Measurements from ENCODE around the gene OTULIN. TPM values are rescaled to one million over a fixed set of nuclear protein-coding genes. Genes with fewer than 3 reads are reported as not detected.

OTULIN gene
- total RNA-seq, 1 donor from 2014 or later: 75.6 TPM

GRCh38 chr5:14667290-14667689, 2.8 kb downstream of the OTULIN start:
- intact Hi-C loops (cut with micrococcal nuclease): loop anchor here (5.0 kb wide), 1 partner anchor 405 kb away; no protein-coding TSS in a partner anchor

- intact Hi-C loops (cut with micrococcal nuclease): loop anchor here (5.0 kb wide), 1 partner anchor 405 kb away; no protein-coding TSS in a partner anchor
Measured at GRCh38 chr5:14667770-14668169, 3.3 kb downstream of the OTULIN start.

GRCh38 chr5:14668181-14668591, 3.7 kb downstream of the OTULIN start:
- intact Hi-C loops (cut with micrococcal nuclease): loop anchor here (5.0 kb wide), 1 partner anchor 406 kb away; no protein-coding TSS in a partner anchor

GRCh38 chr5:14669415-14669814, 4.9 kb downstream of the OTULIN start:
- intact Hi-C loops (cut with micrococcal nuclease): loop anchor here (5.0 kb wide), 1 partner anchor 407 kb away; no protein-coding TSS in a partner anchor

GRCh38 chr5:14669975-14670374, 5.5 kb downstream of the OTULIN start:
- intact Hi-C loops (cut with micrococcal nuclease): loop anchor here (1.0 to 10.0 kb wide), 3 partner anchors 139 to 1955 kb away; no protein-coding TSS in a partner anchor

- intact Hi-C loops (cut with micrococcal nuclease): loop anchor here (1.0 to 10.0 kb wide), 3 partner anchors 8 to 1953 kb away; no protein-coding TSS in a partner anchor
Measured at GRCh38 chr5:14671414-14671813, 6.9 kb downstream of the OTULIN start.

GRCh38 chr5:14672082-14672481, 7.6 kb downstream of the OTULIN start:
- intact Hi-C loops (cut with micrococcal nuclease): loop anchor here (10.0 kb wide), 1 partner anchor 1953 kb away; no protein-coding TSS in a partner anchor

GRCh38 chr5:14672484-14673394, 8.2 kb downstream of the OTULIN start:
- intact Hi-C loops (cut with micrococcal nuclease): loop anchor here (10.0 kb wide), 1 partner anchor 1952 kb away; no protein-coding TSS in a partner anchor

- intact Hi-C loops (cut with micrococcal nuclease): loop anchor here (10.0 kb wide), 1 partner anchor 1951 kb away; no protein-coding TSS in a partner anchor
Measured at GRCh38 chr5:14673443-14673842, 8.9 kb downstream of the OTULIN start.

- intact Hi-C loops (cut with micrococcal nuclease): loop anchor here (10.0 kb wide), 1 partner anchor 1950 kb away; no protein-coding TSS in a partner anchor
Measured at GRCh38 chr5:14674983-14675854, 10.7 kb downstream of the OTULIN start.

GRCh38 chr5:14675865-14676300, 11.4 kb downstream of the OTULIN start:
- intact Hi-C loops (cut with micrococcal nuclease): loop anchor here (1.0 to 10.0 kb wide), 2 partner anchors 9 to 1949 kb away; no protein-coding TSS in a partner anchor

GRCh38 chr5:14676320-14676719, 11.8 kb downstream of the OTULIN start:
- intact Hi-C loops (cut with micrococcal nuclease): loop anchor here (1.0 to 10.0 kb wide), 2 partner anchors 9 to 1948 kb away; no protein-coding TSS in a partner anchor

- intact Hi-C loops (cut with micrococcal nuclease): loop anchor here (10.0 kb wide), 1 partner anchor 1946 kb away; no protein-coding TSS in a partner anchor
Measured at GRCh38 chr5:14678773-14679334, 14.3 kb downstream of the OTULIN start.

- intact Hi-C loops (cut with micrococcal nuclease): loop anchor here (10.0 kb wide), 1 partner anchor 1945 kb away; no protein-coding TSS in a partner anchor
Measured at GRCh38 chr5:14679595-14679994, 15.1 kb downstream of the OTULIN start.

GRCh38 chr5:14681236-14681752, 16.8 kb downstream of the OTULIN start:
- intact Hi-C loops (cut with micrococcal nuclease): no loop called here

- intact Hi-C loops (cut with micrococcal nuclease): loop anchor here (2.0 kb wide), 1 partner anchor 263 kb away; no protein-coding TSS in a partner anchor
Measured at GRCh38 chr5:14683906-14684455, 19.5 kb downstream of the OTULIN start.

GRCh38 chr5:14684757-14685156, 20.2 kb downstream of the OTULIN start:
- intact Hi-C loops (cut with micrococcal nuclease): loop anchor here (1.0 to 2.0 kb wide), 10 partner anchors 8 to 330 kb away; partner anchors contain the start of genes ANKH and OTULIN

GRCh38 chr5:14685757-14686156, 21.2 kb downstream of the OTULIN start:
- intact Hi-C loops (cut with micrococcal nuclease): loop anchor here (1.0 to 2.0 kb wide), 10 partner anchors 9 to 329 kb away; partner anchors contain the start of genes ANKH and OTULIN

GRCh38 chr5:14686517-14686916, 22.0 kb downstream of the OTULIN start:
- intact Hi-C loops (cut with micrococcal nuclease): no loop called here

Data from T-helper 1 cell treated with Interleukin-12 subunit alpha and Interleukin-12 subunit beta and Interleukin-4 antibody, amounts not matched to agents 30 ng/mL and 1 ng/mL, for 36 hours (primary cell).